GM18517 (cell line): ENCODE data around the gene ATXN7L3.

ENCODE experiments used
- ATAC-seq: cut with Tn5 transposase; IDR thresholded peaks from one replicate; pipeline ENCODE4 v1.9.1; 2021; ENCODE audit warnings: mild to moderate bottlenecking, moderate library complexity; ENCODE audit not compliant: unreplicated experiment

The ATXN7L3 gene

GRCh38 chr17:44218344-44219107 is 18.8 kb upstream of the ATXN7L3 start:
- no peak for ATAC-seq

- ATAC-seq = no peak
These were observed 18.2 kb upstream of the ATXN7L3 start for GRCh38 chr17:44217738-44218343.

GRCh38 chr17:44216694-44217093 is 17.0 kb upstream of the ATXN7L3 start:
- ATAC-seq = no peak

- ATAC-seq = no peak
These were observed 16.5 kb upstream of the ATXN7L3 start for GRCh38 chr17:44216173-44216572.

GRCh38 chr17:44214896-44215295 is 15.2 kb upstream of the ATXN7L3 start:
- ATAC-seq = no peak

- no peak for ATAC-seq
These were observed 14.5 kb upstream of the ATXN7L3 start for GRCh38 chr17:44214230-44214494.

GRCh38 chr17:44213403-44214229 is 13.9 kb upstream of the ATXN7L3 start:
- no peak for ATAC-seq

GRCh38 chr17:44212507-44213402 is 13.1 kb upstream of the ATXN7L3 start:
- ATAC-seq = no peak

GRCh38 chr17:44211281-44212265 is 11.9 kb upstream of the ATXN7L3 start:
- ATAC-seq = no peak

GRCh38 chr17:44210342-44211192 is 10.9 kb upstream of the ATXN7L3 start:
- peak; percentile 65 for ATAC-seq

GRCh38 chr17:44209786-44210341 is 10.2 kb upstream of the ATXN7L3 start:
- peak; percentile 10 for ATAC-seq

- no peak for ATAC-seq
These were observed 8.1 kb upstream of the ATXN7L3 start for GRCh38 chr17:44207743-44208142.

- ATAC-seq = no peak
These were observed 7.6 kb upstream of the ATXN7L3 start for GRCh38 chr17:44207319-44207718.

- no peak for ATAC-seq
These were observed 7.1 kb upstream of the ATXN7L3 start for GRCh38 chr17:44206825-44207155.

- no peak for ATAC-seq
These were observed 6.5 kb upstream of the ATXN7L3 start for GRCh38 chr17:44205962-44206824.

- no peak for ATAC-seq
These were observed 4.8 kb upstream of the ATXN7L3 start for GRCh38 chr17:44204441-44204882.

- ATAC-seq = no peak
These were observed 4.2 kb upstream of the ATXN7L3 start for GRCh38 chr17:44203731-44204440.
